ENCODE results near the gene MYH9. TPM values are rescaled to one million over a fixed set of nuclear protein-coding genes. Genes with fewer than 3 reads are reported as not detected.

Gene MYH9
- total RNA-seq, 1 donor from 2014 or later, result 378 TPM

- DNase-seq (ENCODE audit: low read depth) (peak; percentile 38), FAIRE-seq (peak; percentile 80)
- TF ChIP-seq CTCF (IDR thresholded peaks at IDR 0.05; ENCODE audit: insufficient read depth, low read length, severe bottlenecking), result no peak
- peaks cover 63% of the 10 kb centered on the region for H3K36me3 ChIP-seq (ENCODE audit: control insufficient read depth, insufficient read depth, low read length)
- no peak overlapping the region for H3K4me3 ChIP-seq (ENCODE audit: low read depth, low read length)
- H3K27me3 ChIP-seq (ENCODE audit: control insufficient read depth, insufficient read depth, low read length), result no peaks in the 10 kb centered on the region
Measured at GRCh38 chr22:36287881-36288515, 99.8 kb downstream of the MYH9 start.

DNA sequence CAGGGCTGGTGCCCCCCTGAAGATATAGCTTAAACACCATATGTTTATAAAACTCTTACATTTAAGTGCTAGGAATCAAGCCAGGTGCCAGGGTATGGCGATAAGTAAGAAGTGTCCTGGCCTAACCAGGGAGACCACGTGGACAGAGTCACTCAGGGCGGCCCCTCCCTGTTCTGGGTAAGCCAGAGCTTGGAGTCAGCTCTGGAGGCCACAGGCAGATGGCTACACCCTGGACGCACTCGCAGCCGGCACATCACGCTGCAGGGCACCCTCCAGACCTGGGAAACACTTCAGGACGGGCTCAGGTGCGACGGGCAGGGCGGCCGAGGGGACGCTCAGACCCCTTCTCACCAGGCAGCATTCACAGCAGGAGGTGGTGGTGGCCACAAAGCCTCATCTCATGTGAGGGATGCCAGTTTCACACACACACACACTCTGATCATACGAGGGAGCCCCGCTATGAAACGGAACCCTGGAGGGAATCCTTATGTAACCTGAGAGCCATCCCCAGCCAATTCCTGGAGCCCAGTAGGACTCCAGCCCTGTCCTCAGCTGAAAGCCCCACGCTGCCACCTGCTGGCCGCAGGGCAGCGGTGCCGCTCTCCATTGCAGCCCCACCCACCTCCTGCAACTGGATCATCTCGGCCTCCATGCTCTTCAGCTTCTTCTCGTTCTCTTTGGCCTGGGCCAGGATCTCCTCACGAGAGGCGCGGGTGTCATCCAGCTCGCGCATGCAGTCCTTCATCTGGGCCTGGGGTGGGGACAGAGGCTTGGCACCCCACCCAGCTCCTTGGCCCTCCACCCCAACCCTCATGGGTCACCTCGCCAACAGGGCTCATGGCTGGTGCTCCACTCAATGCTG, 101.4 kb downstream of the MYH9 start:
- peak; percentile 44 for DNase-seq (ENCODE audit: low read depth)
- no peak for FAIRE-seq
- peaks cover 59% of the 10 kb centered on the region for H3K36me3 ChIP-seq (ENCODE audit: control insufficient read depth, insufficient read depth, low read length)

DNA sequence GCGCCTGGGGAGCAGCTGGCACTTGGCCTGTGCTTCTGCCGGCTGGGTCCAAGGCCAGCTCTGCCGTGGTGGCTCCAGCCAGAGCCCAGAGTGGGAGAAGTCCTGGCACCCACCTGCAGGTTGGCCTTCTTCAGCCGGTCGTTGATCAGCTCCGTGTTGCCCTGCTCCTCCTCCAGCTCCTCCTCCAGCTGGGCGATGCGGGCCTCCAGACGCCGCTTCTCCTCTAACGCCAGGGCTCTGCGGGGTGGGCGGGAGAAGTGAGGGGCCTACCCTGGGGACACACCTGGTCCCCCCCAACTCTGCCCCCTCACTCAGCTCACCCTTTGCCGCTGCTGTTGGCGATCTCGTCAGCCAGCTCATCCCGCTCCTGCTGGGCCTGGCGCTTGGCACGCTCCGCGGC, 102.2 kb downstream of the MYH9 start:
- peaks cover 59% of the 10 kb centered on the region for H3K36me3 ChIP-seq (ENCODE audit: control insufficient read depth, insufficient read depth, low read length)
- TF ChIP-seq CTCF (IDR thresholded peaks at IDR 0.05; ENCODE audit: insufficient read depth, low read length, severe bottlenecking), result no peak
- no peak overlapping the region for H3K4me3 ChIP-seq (ENCODE audit: low read depth, low read length)
- no peak for FAIRE-seq
- H3K27me3 ChIP-seq (ENCODE audit: control insufficient read depth, insufficient read depth, low read length), result no peaks in the 10 kb centered on the region
- DNase-seq (ENCODE audit: low read depth), result no peak

More for the DNA sequence above, 101.4 kb downstream of the MYH9 start:
- H3K27me3 ChIP-seq (ENCODE audit: control insufficient read depth, insufficient read depth, low read length), result no peaks in the 10 kb centered on the region
- H3K4me3 ChIP-seq (ENCODE audit: low read depth, low read length), result no peak overlapping the region
- TF ChIP-seq CTCF (IDR thresholded peaks at IDR 0.05; ENCODE audit: insufficient read depth, low read length, severe bottlenecking), result peak; percentile 96

GRCh38 chr22:36285017-36285416, 102.8 kb downstream of the MYH9 start:
- no peak overlapping the region for H3K4me3 ChIP-seq (ENCODE audit: low read depth, low read length)
- TF ChIP-seq CTCF (IDR thresholded peaks at IDR 0.05; ENCODE audit: insufficient read depth, low read length, severe bottlenecking), result no peak
- H3K36me3 ChIP-seq (ENCODE audit: control insufficient read depth, insufficient read depth, low read length), result peaks cover 59% of the 10 kb centered on the region
- DNase-seq (ENCODE audit: low read depth) (no peak), FAIRE-seq (no peak)
- H3K27me3 ChIP-seq (ENCODE audit: control insufficient read depth, insufficient read depth, low read length), result no peaks in the 10 kb centered on the region

DNA sequence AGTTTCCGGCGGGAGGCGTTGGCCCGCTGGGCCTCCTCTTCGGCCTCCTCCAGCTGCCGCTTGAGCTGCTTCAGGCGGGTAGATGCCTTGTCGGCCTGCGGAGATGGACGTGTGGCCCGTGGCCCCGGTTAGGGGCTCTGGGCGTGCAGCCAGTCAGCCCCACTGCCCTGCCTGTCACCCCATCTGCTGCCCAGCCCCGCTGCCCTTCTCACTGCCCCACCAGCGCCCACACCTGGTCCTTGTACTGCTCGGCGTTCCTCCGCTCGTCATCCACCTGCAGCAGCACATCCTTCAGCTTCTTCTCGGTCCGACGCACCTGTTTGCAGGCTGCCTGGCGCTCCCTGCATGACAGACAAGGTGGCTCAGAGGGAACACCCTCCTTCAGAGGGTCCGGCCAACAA, 103.6 kb downstream of the MYH9 start:
- Histone ChIP-seq H3K4me3 (ENCODE audit: low read depth, low read length) (no peak overlapping the region), H3K27me3 (ENCODE audit: control insufficient read depth, insufficient read depth, low read length) (no peaks in the 10 kb centered on the region), H3K36me3 (ENCODE audit: control insufficient read depth, insufficient read depth, low read length) (peaks cover 52% of the 10 kb centered on the region)
- DNase-seq (ENCODE audit: low read depth), result no peak
- no peak for FAIRE-seq
- TF ChIP-seq CTCF (IDR thresholded peaks at IDR 0.05; ENCODE audit: insufficient read depth, low read length, severe bottlenecking), result no peak

Measured in bronchial epithelial cell (primary cell).